HEK293 (cell line): Measurements from ENCODE around the gene ISL2.

Experiments
- KLF8 ChIP-seq: fragments of 450-650 bp; formaldehyde crosslinking; IDR thresholded peaks from 2 replicates; pipeline ENCODE4 v1.5.1; 2016; ENCODE audit warnings: missing biosample characterization, missing genetic modification characterization
- YY1 ChIP-seq: fragments of 450-650 bp; formaldehyde crosslinking; IDR thresholded peaks from 2 replicates; pipeline ENCODE4 v1.5.1; 2018; ENCODE audit warnings: missing biosample characterization, missing genetic modification characterization
- ZNF184 ChIP-seq: fragments of 450-650 bp; IDR thresholded peaks from 2 replicates; pipeline ENCODE4 v1.5.1; 2018; ENCODE audit warnings: missing biosample characterization, mild to moderate bottlenecking, missing genetic modification characterization
- ZNF747 ChIP-seq: fragments of 450-650 bp; formaldehyde crosslinking; IDR thresholded peaks from 2 replicates; pipeline ENCODE4 v1.5.1; 2016; ENCODE audit warnings: missing biosample characterization, missing genetic modification characterization
- TF ChIP-seq, protein P1 (sequence below): fragments of 450-650 bp; formaldehyde crosslinking; IDR thresholded peaks from 2 replicates; pipeline ENCODE4 v1.5.1; 2016; ENCODE audit warnings: missing biosample characterization, missing genetic modification characterization
- TF ChIP-seq, protein P2 (sequence below): fragments of 450-650 bp; formaldehyde crosslinking; IDR thresholded peaks from 2 replicates; pipeline ENCODE4 v1.5.1; 2016; ENCODE audit warnings: missing biosample characterization, missing genetic modification characterization

- TF ChIP-seq KLF8 (tag by site-specific recombination) (no peak), ZNF184 (tag by site-specific recombination) (no peak), ZNF747 (tag by site-specific recombination) (no peak), YY1 (no peak)
- TF ChIP-seq, protein P1, sequence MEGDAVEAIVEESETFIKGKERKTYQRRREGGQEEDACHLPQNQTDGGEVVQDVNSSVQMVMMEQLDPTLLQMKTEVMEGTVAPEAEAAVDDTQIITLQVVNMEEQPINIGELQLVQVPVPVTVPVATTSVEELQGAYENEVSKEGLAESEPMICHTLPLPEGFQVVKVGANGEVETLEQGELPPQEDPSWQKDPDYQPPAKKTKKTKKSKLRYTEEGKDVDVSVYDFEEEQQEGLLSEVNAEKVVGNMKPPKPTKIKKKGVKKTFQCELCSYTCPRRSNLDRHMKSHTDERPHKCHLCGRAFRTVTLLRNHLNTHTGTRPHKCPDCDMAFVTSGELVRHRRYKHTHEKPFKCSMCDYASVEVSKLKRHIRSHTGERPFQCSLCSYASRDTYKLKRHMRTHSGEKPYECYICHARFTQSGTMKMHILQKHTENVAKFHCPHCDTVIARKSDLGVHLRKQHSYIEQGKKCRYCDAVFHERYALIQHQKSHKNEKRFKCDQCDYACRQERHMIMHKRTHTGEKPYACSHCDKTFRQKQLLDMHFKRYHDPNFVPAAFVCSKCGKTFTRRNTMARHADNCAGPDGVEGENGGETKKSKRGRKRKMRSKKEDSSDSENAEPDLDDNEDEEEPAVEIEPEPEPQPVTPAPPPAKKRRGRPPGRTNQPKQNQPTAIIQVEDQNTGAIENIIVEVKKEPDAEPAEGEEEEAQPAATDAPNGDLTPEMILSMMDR (tag by site-specific recombination), result no peak
- TF ChIP-seq, protein P2, sequence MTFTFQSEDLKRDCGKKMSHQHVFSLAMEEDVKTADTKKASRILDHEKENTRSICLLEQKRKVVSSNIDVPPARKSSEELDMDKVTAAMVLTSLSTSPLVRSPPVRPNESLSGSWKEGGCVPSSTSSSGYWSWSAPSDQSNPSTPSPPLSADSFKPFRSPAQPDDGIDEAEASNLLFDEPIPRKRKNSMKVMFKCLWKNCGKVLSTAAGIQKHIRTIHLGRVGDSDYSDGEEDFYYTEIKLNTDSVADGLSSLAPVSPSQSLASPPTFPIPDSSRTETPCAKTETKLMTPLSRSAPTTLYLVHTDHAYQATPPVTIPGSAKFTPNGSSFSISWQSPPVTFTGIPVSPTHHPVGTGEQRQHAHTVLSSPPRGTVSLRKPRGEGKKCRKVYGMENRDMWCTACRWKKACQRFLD (tag by site-specific recombination), result no peak
Observed at GRCh38 chr15:76358453-76358852, 21.9 kb downstream of the ISL2 start.
